ENCODE data around the gene ZNF148.

DNA sequence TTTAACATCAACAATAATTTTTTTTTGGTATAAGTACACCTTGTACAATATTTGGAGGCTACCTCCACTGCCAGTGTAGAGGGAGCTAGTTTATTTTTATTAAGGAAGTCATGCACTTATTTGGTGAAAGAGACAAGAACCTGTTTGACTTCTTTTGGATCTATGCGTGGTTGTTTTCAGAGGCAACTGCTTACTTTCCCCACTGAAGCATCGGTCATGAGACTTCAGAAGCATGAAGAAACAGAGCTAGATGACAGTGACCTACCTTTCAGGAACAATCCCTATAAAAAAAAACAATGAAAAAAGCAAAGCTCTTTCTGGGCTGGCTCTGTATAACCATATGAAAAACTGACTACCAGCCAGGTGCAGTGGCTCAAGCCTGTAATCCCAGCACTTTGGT lies 20.0 kb upstream of the ZNF148 start:
- TF ChIP-seq, protein P1, sequence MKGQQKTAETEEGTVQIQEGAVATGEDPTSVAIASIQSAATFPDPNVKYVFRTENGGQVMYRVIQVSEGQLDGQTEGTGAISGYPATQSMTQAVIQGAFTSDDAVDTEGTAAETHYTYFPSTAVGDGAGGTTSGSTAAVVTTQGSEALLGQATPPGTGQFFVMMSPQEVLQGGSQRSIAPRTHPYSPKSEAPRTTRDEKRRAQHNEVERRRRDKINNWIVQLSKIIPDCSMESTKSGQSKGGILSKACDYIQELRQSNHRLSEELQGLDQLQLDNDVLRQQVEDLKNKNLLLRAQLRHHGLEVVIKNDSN (IDR thresholded peaks at IDR 0.05), result no peak
- TF ChIP-seq CREB1 (IDR thresholded peaks at IDR 0.05; ENCODE audit: low read depth), result no peak
- no peak for TF ChIP-seq RAD21 (IDR thresholded peaks at IDR 0.05; ENCODE audit: low read depth)
- TF ChIP-seq, protein P2, sequence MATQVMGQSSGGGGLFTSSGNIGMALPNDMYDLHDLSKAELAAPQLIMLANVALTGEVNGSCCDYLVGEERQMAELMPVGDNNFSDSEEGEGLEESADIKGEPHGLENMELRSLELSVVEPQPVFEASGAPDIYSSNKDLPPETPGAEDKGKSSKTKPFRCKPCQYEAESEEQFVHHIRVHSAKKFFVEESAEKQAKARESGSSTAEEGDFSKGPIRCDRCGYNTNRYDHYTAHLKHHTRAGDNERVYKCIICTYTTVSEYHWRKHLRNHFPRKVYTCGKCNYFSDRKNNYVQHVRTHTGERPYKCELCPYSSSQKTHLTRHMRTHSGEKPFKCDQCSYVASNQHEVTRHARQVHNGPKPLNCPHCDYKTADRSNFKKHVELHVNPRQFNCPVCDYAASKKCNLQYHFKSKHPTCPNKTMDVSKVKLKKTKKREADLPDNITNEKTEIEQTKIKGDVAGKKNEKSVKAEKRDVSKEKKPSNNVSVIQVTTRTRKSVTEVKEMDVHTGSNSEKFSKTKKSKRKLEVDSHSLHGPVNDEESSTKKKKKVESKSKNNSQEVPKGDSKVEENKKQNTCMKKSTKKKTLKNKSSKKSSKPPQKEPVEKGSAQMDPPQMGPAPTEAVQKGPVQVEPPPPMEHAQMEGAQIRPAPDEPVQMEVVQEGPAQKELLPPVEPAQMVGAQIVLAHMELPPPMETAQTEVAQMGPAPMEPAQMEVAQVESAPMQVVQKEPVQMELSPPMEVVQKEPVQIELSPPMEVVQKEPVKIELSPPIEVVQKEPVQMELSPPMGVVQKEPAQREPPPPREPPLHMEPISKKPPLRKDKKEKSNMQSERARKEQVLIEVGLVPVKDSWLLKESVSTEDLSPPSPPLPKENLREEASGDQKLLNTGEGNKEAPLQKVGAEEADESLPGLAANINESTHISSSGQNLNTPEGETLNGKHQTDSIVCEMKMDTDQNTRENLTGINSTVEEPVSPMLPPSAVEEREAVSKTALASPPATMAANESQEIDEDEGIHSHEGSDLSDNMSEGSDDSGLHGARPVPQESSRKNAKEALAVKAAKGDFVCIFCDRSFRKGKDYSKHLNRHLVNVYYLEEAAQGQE (IDR thresholded peaks at IDR 0.05; ENCODE audit: low read depth), result no peak
- TF ChIP-seq TAF1 (IDR thresholded peaks at IDR 0.05; ENCODE audit: low read depth), result no peak
- no peak for TF ChIP-seq YY1 (IDR thresholded peaks at IDR 0.05; ENCODE audit: low read depth)
- no peak for TF ChIP-seq EP300 (IDR thresholded peaks at IDR 0.05; ENCODE audit: borderline replicate concordance)
- TF ChIP-seq CEBPB (IDR thresholded peaks at IDR 0.05), result no peak
- no peak for TF ChIP-seq TCF12 (IDR thresholded peaks at IDR 0.05; ENCODE audit: low read depth)
- no peak for TF ChIP-seq FOXM1 (IDR thresholded peaks at IDR 0.05; ENCODE audit: borderline replicate concordance, low read depth)

All from Ishikawa (cell line).